OCI-LY7 (cell line): Measurements from ENCODE around the gene ZNF485.

Experiments used
- CTCF ChIP-seq: fragments of 200-600 bp; sonication (generic); conservative IDR thresholded peaks from 2 replicates; pipeline ENCODE4 v1.5.1; 2014; ENCODE audit warnings: mild to moderate bottlenecking, antibody characterized with exemption, low read length, moderate library complexity, mixed read lengths
- EZH2phosphoT487 ChIP-seq: fragments of 200-600 bp; sonication (generic); IDR thresholded peaks from 2 replicates; pipeline ENCODE4 v1.6.1; 2018; ENCODE audit warnings: low read depth, borderline replicate concordance, mild to moderate bottlenecking, mixed run types, antibody characterized with exemption, low read length, moderate library complexity, mixed read lengths

GRCh38 chr10:43665054-43665453, 58.8 kb downstream of the ZNF485 start:
- TF ChIP-seq CTCF (no peak), EZH2phosphoT487 (no peak)
